Fibroblast of lung (primary cell): ENCODE data around the gene PFDN5. TPM values are rescaled to one million over a fixed set of nuclear protein-coding genes. Genes with fewer than 3 reads are reported as not detected.

Experiments
- DNase-seq, 2 donors: peaks; one replicate each; pipeline versions ENCODE4 v3.0.0 to v3.0.0-alpha.2; 2010; ENCODE audit warnings: low read depth in 2 of 2
- H2AFZ ChIP-seq: 2 replicates; pipeline ENCODE4 v1.5.1; 2012; ENCODE audit warnings: low read length, control low read depth, inconsistent platforms
- H3K27ac ChIP-seq: 2 replicates; pipeline ENCODE4 v1.5.1; 2011; ENCODE audit warnings: low read length, control low read depth; ENCODE audit not compliant: insufficient read depth
- H3K27me3 ChIP-seq: 2 replicates; pipeline ENCODE4 v1.5.1; 2011; ENCODE audit warnings: mild to moderate bottlenecking, low read length; ENCODE audit not compliant: control insufficient read depth, insufficient read depth
- H3K36me3 ChIP-seq: 2 replicates; pipeline ENCODE4 v1.5.1; 2011; ENCODE audit warnings: low read length; ENCODE audit not compliant: control insufficient read depth, insufficient read depth
- H3K4me1 ChIP-seq: 2 replicates; pipeline ENCODE4 v1.5.1; 2011; ENCODE audit warnings: low read length; ENCODE audit not compliant: control insufficient read depth, insufficient read depth; ENCODE audit errors: extremely low read depth
- H3K4me2 ChIP-seq: 2 replicates; pipeline ENCODE4 v1.5.1; 2011; ENCODE audit warnings: low read length, control low read depth; ENCODE audit not compliant: insufficient read depth; ENCODE audit errors: extremely low read depth
- H3K4me3 ChIP-seq, 4 experiments: fragments of 200-600 bp in 1 of 4; sonication (generic) in 1 of 4; replicated peaks in 1 of 4; 2 replicates each; pipeline ENCODE4 v1.5.1; 2011 to 2016; ENCODE audit warnings: low read length in 4 of 4, low read depth in 3 of 4, mild to moderate bottlenecking in 3 of 4, control low read depth in 2 of 4, inconsistent platforms in 1 of 4, mixed read lengths in 1 of 4; ENCODE audit not compliant: insufficient read depth in 1 of 4; ENCODE audit errors: control extremely low read depth in 1 of 4
- H3K79me2 ChIP-seq: 2 replicates; pipeline ENCODE4 v1.5.1; 2012; ENCODE audit warnings: mild to moderate bottlenecking, low read length, inconsistent platforms; ENCODE audit not compliant: control insufficient read depth, insufficient read depth
- H3K9ac ChIP-seq: 2 replicates; pipeline ENCODE4 v1.5.1; 2011; ENCODE audit warnings: mild to moderate bottlenecking, low read length, control low read depth; ENCODE audit not compliant: insufficient read depth
- H3K9me3 ChIP-seq: 2 replicates; pipeline ENCODE4 v1.5.1; 2012; ENCODE audit warnings: low read depth, low read length; ENCODE audit not compliant: control insufficient read depth, insufficient read depth
- H4K20me1 ChIP-seq: 2 replicates; pipeline ENCODE4 v1.5.1; 2011; ENCODE audit warnings: low read length; ENCODE audit not compliant: control insufficient read depth, insufficient read depth; ENCODE audit errors: extremely low read depth
- CTCF ChIP-seq, 2 donors: IDR thresholded peaks in 1 of 2; conservative IDR thresholded peaks in 1 of 2; 1 replicate in 1 of 2; 2 replicates in 1 of 2; pipeline ENCODE4 v1.5.1; 2011 to 2012; ENCODE audit warnings: low read length in 2 of 2, control low read depth in 1 of 2, inconsistent platforms in 1 of 2, low read depth in 1 of 2, mild to moderate bottlenecking in 1 of 2
- EZH2 ChIP-seq: IDR thresholded peaks from 2 replicates; pipeline ENCODE4 v1.5.1; 2012; ENCODE audit warnings: low read length, control low read depth, mild to moderate bottlenecking; ENCODE audit errors: missing control alignments
- polyA plus RNA-seq, 2 donors: library from polyadenylated mRNA; depleted of rRNA in 1 of 2; stranded (reverse) in 1 of 2; unstranded in 1 of 2; fragments of >200 nt; gene quantifications; 2 replicates each; pipeline ENCODE4 v1.2.1, GENCODE V29; 2011 to 2012; ENCODE audit warnings: missing spikeins in 1 of 2
- total RNA-seq: library from RNA; depleted of rRNA; stranded (reverse); fragments of >200 nt; gene quantifications from 2 replicates; pipeline ENCODE4 v1.2.1, GENCODE V29; 2014

PFDN5 gene
- total and polyA plus RNA-seq, 2 donors (not counting 1 experiment from before 2014, with no cell fraction given), result 735 to 1,007 TPM

DNA sequence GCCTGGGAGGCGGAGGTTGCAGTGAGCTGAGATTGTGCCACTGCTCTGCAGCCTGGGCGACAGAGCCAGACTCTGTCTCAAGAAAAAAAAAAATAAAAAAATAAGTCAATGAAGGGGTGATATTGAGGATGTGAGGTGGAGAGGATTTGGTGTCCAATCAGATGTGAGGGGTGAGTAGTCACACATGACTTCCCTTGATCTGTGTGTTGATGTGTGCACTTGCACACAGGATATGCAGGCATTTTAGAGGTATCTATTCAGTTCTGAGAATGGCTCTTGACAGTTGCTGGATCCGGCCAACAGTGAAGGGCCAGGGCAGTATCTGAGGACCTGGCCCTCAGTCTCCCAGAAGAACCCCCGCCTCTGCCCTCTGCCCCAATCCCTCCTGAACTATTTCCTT lies 48.6 kb downstream of the PFDN5 start:
- no peaks in the 10 kb centered on the region for H4K20me1 ChIP-seq
- TF ChIP-seq EZH2 (no peak), CTCF (conservative IDR thresholded peaks at IDR 0.05 in 1 of 2, IDR thresholded peaks at IDR 0.05 in 1 of 2; ENCODE audit: low read depth in 1 of 2, low read length in 2 of 2) (no peak)
- H3K36me3 ChIP-seq, result no peaks in the 10 kb centered on the region
- peaks cover 6% of the 10 kb centered on the region for H3K27me3 ChIP-seq
- H3K4me1 ChIP-seq, result peaks cover 9% of the 10 kb centered on the region
- no peak overlapping the region for H3K27ac ChIP-seq
- no peak overlapping the region for H3K9ac ChIP-seq
- no peak overlapping the region for H2AFZ ChIP-seq
- H3K9me3 ChIP-seq, result no peaks in the 10 kb centered on the region
- no peak overlapping the region for H3K4me2 ChIP-seq
- DNase-seq, result no peak
- H3K4me3 ChIP-seq, result no peak overlapping the region
- H3K79me2 ChIP-seq, result no peaks in the 10 kb centered on the region

DNA sequence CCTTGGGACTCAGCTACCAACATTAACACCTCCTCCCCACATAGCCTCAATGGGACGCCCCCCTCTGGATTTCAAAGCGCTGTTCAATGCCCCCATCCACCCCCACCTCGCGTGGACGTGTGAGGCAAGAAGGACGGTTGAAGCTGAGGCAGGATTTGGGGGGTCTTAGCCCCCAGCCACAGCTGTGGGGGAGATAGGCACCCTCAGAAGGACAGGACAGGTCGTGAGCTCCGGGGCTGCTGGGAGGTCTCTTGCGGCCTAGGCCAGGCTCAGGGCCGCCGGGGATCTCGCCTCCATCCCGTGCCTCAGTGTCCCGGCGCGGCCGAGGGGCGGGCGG lies 49.1 kb downstream of the PFDN5 start:
- peaks cover 6% of the 10 kb centered on the region for H3K27me3 ChIP-seq
- H3K4me3 ChIP-seq, result peak overlapping the region in 2 of 4 experiments; percentile 13 to 74
- no peaks in the 10 kb centered on the region for H3K36me3 ChIP-seq
- peak overlapping the region; percentile 37 for H2AFZ ChIP-seq
- no peak for TF ChIP-seq CTCF (conservative IDR thresholded peaks at IDR 0.05 in 1 of 2, IDR thresholded peaks at IDR 0.05 in 1 of 2; ENCODE audit: low read depth in 1 of 2, low read length in 2 of 2)
- no peak for TF ChIP-seq EZH2
- H3K9ac ChIP-seq, result no peak overlapping the region
- H3K27ac ChIP-seq, result no peak overlapping the region
- no peaks in the 10 kb centered on the region for H3K9me3 ChIP-seq
- H3K4me1 ChIP-seq, result peaks cover 9% of the 10 kb centered on the region
- H3K4me2 ChIP-seq, result peak overlapping the region; percentile 51
- H4K20me1 ChIP-seq, result no peaks in the 10 kb centered on the region
- H3K79me2 ChIP-seq, result no peaks in the 10 kb centered on the region
- no peak for DNase-seq

GRCh38 chr12:53344824-53345485 lies 49.6 kb downstream of the PFDN5 start:
- Histone ChIP-seq H3K4me3 (peak overlapping the region; percentile 67 to 83 (median 71)), H3K9ac (peak overlapping the region; percentile 51), H3K27me3 (peaks cover 6% of the 10 kb centered on the region), H3K9me3 (no peaks in the 10 kb centered on the region), H4K20me1 (no peaks in the 10 kb centered on the region), H3K4me2 (peak overlapping the region; percentile 92), H3K27ac (peak overlapping the region; percentile 34), H3K79me2 (no peaks in the 10 kb centered on the region), H3K36me3 (no peaks in the 10 kb centered on the region), H2AFZ (peak overlapping the region; percentile 87), H3K4me1 (peaks cover 9% of the 10 kb centered on the region)
- peak; percentile 71 to 80 for DNase-seq
- TF ChIP-seq CTCF (conservative IDR thresholded peaks at IDR 0.05 in 1 of 2, IDR thresholded peaks at IDR 0.05 in 1 of 2; ENCODE audit: low read depth in 1 of 2, low read length in 2 of 2) (peak; percentile 73 to 77), EZH2 (no peak)
